HepG2 (cell line): ENCODE measurements around the gene FAM234A. TPM values are rescaled to one million over a fixed set of nuclear protein-coding genes. Genes with fewer than 3 reads are reported as not detected.

Experiments
- ATAC-seq: fragments of 200-7000 bp; cut with Tn5 transposase; 3 replicates; pipeline ENCODE4 v1.9.1; 2020; ENCODE audit warnings: mild to moderate bottlenecking, moderate library complexity
- BruUV-seq: library from RNA; stranded (reverse); fragments of 400-500 nt; replicated peaks from 2 replicates; lab custom pipeline; 2021; lab: Mats Ljungman, UMichigan
- CTCF ChIA-PET: fragments of 300-600 bp; formaldehyde crosslinking; extraction: SDS; loops from one replicate; lab custom pipeline; 2021; ENCODE audit warnings: low total read pairs, inconsistent platforms, low intra/inter-chr PET ratio; lab: Yijun Ruan, JAX
- POLR2A ChIA-PET: fragments of 350-600 bp; sonication (Branson Sonifier 250); formaldehyde crosslinking; loops from one replicate; lab custom pipeline; 2020; ENCODE audit warnings: antibody characterized with exemption, inconsistent platforms; lab: Yijun Ruan, JAX
- DNase-seq: peaks from one replicate; pipeline ENCODE4 v3.0.0-alpha.2; 2015; ENCODE audit warnings: low spot score
- FAIRE-seq: peaks from 3 replicates; lab custom pipeline; 2011; peaks lifted over from hg19 to GRCh38; lab: Jason Lieb, UNC
- H2AFZ ChIP-seq: one replicate; pipeline ENCODE4 v1.6.1; 2011; ENCODE audit warnings: low read length, inconsistent platforms
- H3K27ac ChIP-seq: fragments of 300-600 bp; 3 replicates; pipeline ENCODE4 v1.8.0; 2011; ENCODE audit warnings: mixed run types, mild to moderate bottlenecking, mixed read lengths, low read length, inconsistent platforms; ENCODE audit not compliant: insufficient read depth; ENCODE audit errors: extremely low read length
- H3K27me3 ChIP-seq, 2 experiments: fragments of 200-600 bp in 1 of 2; 2 replicates in 1 of 2; 3 replicates in 1 of 2; pipeline versions ENCODE4 v1.6.0 to v1.8.0; 2011; ENCODE audit warnings: low read length in 2 of 2, mild to moderate bottlenecking in 2 of 2, moderate library complexity in 2 of 2, inconsistent platforms in 1 of 2; ENCODE audit not compliant: insufficient read depth in 2 of 2, control insufficient read depth in 1 of 2
- H3K36me3 ChIP-seq, 2 experiments: fragments of 200-600 bp in 1 of 2; replicated peaks in 1 of 2; 2 replicates in 1 of 2; 3 replicates in 1 of 2; pipeline versions ENCODE4 v1.5.1 to v1.8.0; 2011; ENCODE audit warnings: low read length in 2 of 2, inconsistent platforms in 1 of 2; ENCODE audit not compliant: insufficient read depth in 2 of 2, control insufficient read depth in 1 of 2
- H3K4me1 ChIP-seq: 2 replicates; pipeline ENCODE4 v1.5.1; 2012; ENCODE audit warnings: low read length, inconsistent platforms; ENCODE audit not compliant: insufficient read depth
- H3K4me2 ChIP-seq: 2 replicates; pipeline ENCODE4 v1.6.0; 2011; ENCODE audit warnings: low read depth, low read length, inconsistent platforms
- H3K4me3 ChIP-seq, 3 experiments: fragments of 200-600 bp in 1 of 3; sonication (generic), shearing (Covaris generic) in 1 of 3; replicated peaks in 1 of 3; 2 replicates each; pipeline ENCODE4 v1.5.1; 2011 to 2016; ENCODE audit warnings: low read length in 3 of 3, inconsistent platforms in 2 of 3, low read depth in 2 of 3, mild to moderate bottlenecking in 2 of 3, control low read depth in 1 of 3, mixed read lengths in 1 of 3; ENCODE audit not compliant: insufficient read depth in 1 of 3
- H3K79me2 ChIP-seq: one replicate; pipeline ENCODE4 v1.6.1; 2011; ENCODE audit warnings: low read length, inconsistent platforms; ENCODE audit not compliant: insufficient read depth
- H3K9ac ChIP-seq: 2 replicates; pipeline ENCODE4 v1.6.0; 2011; ENCODE audit warnings: mild to moderate bottlenecking, low read depth, low read length, inconsistent platforms; ENCODE audit not compliant: insufficient read depth
- H3K9me3 ChIP-seq: 2 replicates; pipeline ENCODE4 v1.5.1; 2012; ENCODE audit warnings: mild to moderate bottlenecking, low read length
- H4K20me1 ChIP-seq: 2 replicates; pipeline ENCODE4 v1.6.0; 2011; ENCODE audit warnings: inconsistent platforms, mild to moderate bottlenecking, low read length, moderate library complexity; ENCODE audit not compliant: insufficient read depth
- AGO2 ChIP-seq: fragments of 200-400 bp; formaldehyde crosslinking; optimal IDR thresholded peaks from 2 replicates; pipeline ENCODE3; 2017; ENCODE audit warnings: mild to moderate bottlenecking, low read depth, low read length, moderate library complexity
- ATAD3A ChIP-seq: sonication (generic); formaldehyde crosslinking; IDR thresholded peaks from 2 replicates; pipeline ENCODE4 v1.4.0; 2020; ENCODE audit warnings: missing genetic modification reagents
- HNF4A ChIP-seq: sonication (generic); formaldehyde crosslinking; IDR thresholded peaks from 2 replicates; pipeline ENCODE4 v1.4.0; 2020; ENCODE audit warnings: missing genetic modification reagents
- HNRNPK ChIP-seq: fragments of 200-400 bp; formaldehyde crosslinking; IDR thresholded peaks from 2 replicates; pipeline ENCODE4 v1.6.1; 2018; ENCODE audit warnings: low read length, low read depth, moderate library complexity, mild to moderate bottlenecking; ENCODE audit not compliant: poor library complexity, severe bottlenecking
- JARID2 ChIP-seq: sonication (generic); formaldehyde crosslinking; IDR thresholded peaks from 2 replicates; pipeline ENCODE4 v1.8.1; 2023; ENCODE audit warnings: missing genetic modification reagents, inconsistent platforms; ENCODE audit not compliant: insufficient replicate concordance
- MAZ ChIP-seq, 2 experiments: sonication (generic) in 1 of 2; formaldehyde crosslinking in 1 of 2; IDR thresholded peaks; 2 replicates each; pipeline versions ENCODE4 v1.5.0 to v1.6.1; 2012 to 2020; ENCODE audit warnings: low read depth in 2 of 2, mild to moderate bottlenecking in 2 of 2, borderline replicate concordance in 1 of 2, improper control_type of control experiment in 1 of 2, low read length in 1 of 2, missing genetic modification reagents in 1 of 2, moderate library complexity in 1 of 2
- RFXANK ChIP-seq: IDR thresholded peaks from 2 replicates; pipeline ENCODE4 v1.6.1; 2016
- ZNF577 ChIP-seq: sonication (generic); formaldehyde crosslinking; IDR thresholded peaks from 2 replicates; pipeline ENCODE4 v1.4.0; 2020; ENCODE audit warnings: mild to moderate bottlenecking, low read depth, missing genetic modification reagents, borderline replicate concordance
- ZNF598 ChIP-seq: sonication (generic); formaldehyde crosslinking; IDR thresholded peaks from 2 replicates; pipeline ENCODE4 v1.5.1; 2020; ENCODE audit warnings: mild to moderate bottlenecking, missing genetic modification reagents, borderline replicate concordance
- ZNF790 ChIP-seq: sonication (generic); formaldehyde crosslinking; IDR thresholded peaks from 2 replicates; pipeline ENCODE4 v1.8.0; 2022; ENCODE audit warnings: missing genetic modification reagents, mild to moderate bottlenecking, borderline replicate concordance
- WGBS: methylation state at CpG from one replicate; pipeline ENCODE4 v1.1.6; 2017; ENCODE audit warnings: low lambda C conversion rate; 5-methylcytosine and 5-hydroxymethylcytosine counted together
- in situ Hi-C: cut with HindIII; loops from 2 replicates; pipeline ENCODE4 v1.10.0; 2017; ENCODE audit warnings: low pct_unique_long_range_greater_than_20kb; ENCODE audit not compliant: extremely low pct_ligation_motif_present
- intact Hi-C: fragments of 100-400 bp; cut with micrococcal nuclease; formaldehyde crosslinking; loops from one replicate; pipeline ENCODE4 v1.10.0; 2022; ENCODE audit not compliant: unreplicated experiment
- polyA plus RNA-seq, 8 experiments: library from polyadenylated mRNA; depleted of rRNA in 3 of 8; stranded (reverse) in 7 of 8; unstranded in 1 of 8; fragments of >200 nt; fragmentation: Illumina TruSeq in 4 of 8; extraction: Trizol in 4 of 8; gene quantifications; 2 replicates each; pipeline versions ENCODE4 v1.2.1 to v1.2.3, GENCODE V29; 2011 to 2016; ENCODE audit warnings: low read depth in 4 of 8, missing spikeins in 1 of 8, mixed read lengths in 1 of 8; ENCODE audit not compliant: insufficient read depth in 1 of 8
- total RNA-seq, 5 experiments: library from RNA; depleted of rRNA; stranded (reverse); fragments of >200 nt; fragmentation: Illumina TruSeq; extraction: Trizol; gene quantifications; 2 replicates each; pipeline ENCODE4 v1.2.3, GENCODE V29; 2016; ENCODE audit warnings: low read depth in 1 of 5
- TF ChIP-seq, protein P1 (sequence below): sonication (generic); formaldehyde crosslinking; IDR thresholded peaks from 2 replicates; pipeline ENCODE4 v1.4.0; 2020; ENCODE audit warnings: missing genetic modification reagents
- TF ChIP-seq, protein P2 (sequence below): sonication (generic); formaldehyde crosslinking; IDR thresholded peaks from 2 replicates; pipeline ENCODE4 v1.9.0; 2022; ENCODE audit warnings: low read depth, missing genetic modification reagents
- TF ChIP-seq, protein P3 (sequence below): sonication (generic); formaldehyde crosslinking; IDR thresholded peaks from 2 replicates; pipeline ENCODE4 v1.5.1; 2020; ENCODE audit warnings: missing genetic modification reagents, mild to moderate bottlenecking, borderline replicate concordance
- TF ChIP-seq, protein P4 (sequence below): sonication (generic); formaldehyde crosslinking; IDR thresholded peaks from 2 replicates; pipeline ENCODE4 v1.8.0; 2022; ENCODE audit warnings: mild to moderate bottlenecking, missing genetic modification reagents, borderline replicate concordance

The FAM234A gene
- total and polyA plus RNA-seq, 2 of the 13 experiments (the other 11 are each of a cell fraction or from before 2014, with no cell fraction given) = 29.2 to 34.4 TPM

DNA sequence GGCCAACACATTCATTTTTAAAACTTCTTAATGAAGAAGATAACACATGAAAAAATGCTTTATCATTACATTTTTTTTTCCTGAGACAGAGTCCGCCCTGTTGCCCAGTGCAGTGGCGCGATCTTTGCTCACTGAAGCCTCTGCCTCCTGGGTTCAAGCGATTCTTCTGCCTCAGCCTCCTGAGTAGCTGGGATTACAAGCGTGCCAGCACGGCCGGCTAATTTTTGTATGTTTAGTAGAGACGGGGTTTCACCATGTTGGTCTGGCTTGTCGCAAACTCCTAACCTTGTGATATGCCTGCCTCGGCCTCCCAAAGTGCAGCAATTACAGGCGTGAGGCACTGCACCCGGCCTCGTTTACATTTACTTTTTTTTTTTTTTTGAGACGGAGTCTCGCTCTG, 41.2 kb upstream of the FAM234A start (continued):
- TF ChIP-seq, protein P1, sequence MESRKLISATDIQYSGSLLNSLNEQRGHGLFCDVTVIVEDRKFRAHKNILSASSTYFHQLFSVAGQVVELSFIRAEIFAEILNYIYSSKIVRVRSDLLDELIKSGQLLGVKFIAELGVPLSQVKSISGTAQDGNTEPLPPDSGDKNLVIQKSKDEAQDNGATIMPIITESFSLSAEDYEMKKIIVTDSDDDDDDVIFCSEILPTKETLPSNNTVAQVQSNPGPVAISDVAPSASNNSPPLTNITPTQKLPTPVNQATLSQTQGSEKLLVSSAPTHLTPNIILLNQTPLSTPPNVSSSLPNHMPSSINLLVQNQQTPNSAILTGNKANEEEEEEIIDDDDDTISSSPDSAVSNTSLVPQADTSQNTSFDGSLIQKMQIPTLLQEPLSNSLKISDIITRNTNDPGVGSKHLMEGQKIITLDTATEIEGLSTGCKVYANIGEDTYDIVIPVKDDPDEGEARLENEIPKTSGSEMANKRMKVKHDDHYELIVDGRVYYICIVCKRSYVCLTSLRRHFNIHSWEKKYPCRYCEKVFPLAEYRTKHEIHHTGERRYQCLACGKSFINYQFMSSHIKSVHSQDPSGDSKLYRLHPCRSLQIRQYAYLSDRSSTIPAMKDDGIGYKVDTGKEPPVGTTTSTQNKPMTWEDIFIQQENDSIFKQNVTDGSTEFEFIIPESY (CRISPR knock-in tag) = no peak
- no peak for TF ChIP-seq RFXANK (CRISPR knock-in tag)

DNA sequence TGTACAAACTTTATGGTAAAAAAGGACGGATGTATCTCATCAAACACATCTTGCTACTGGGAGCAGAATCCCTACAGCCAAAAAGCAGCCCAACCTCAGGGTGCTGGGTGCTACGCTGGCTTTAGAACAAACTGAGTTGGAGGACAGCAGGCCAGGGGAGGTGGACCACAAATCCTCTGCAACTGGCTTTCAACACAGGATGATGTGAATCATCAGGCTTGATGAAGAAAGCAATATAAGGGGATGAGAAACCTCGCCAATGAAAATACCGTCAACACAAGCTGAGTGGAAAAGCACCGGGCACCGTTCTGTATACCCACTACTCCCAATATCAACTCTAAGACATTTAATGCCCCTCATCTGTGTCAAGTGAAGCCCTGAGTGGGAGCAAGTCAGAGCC, 40.1 kb upstream of the FAM234A start:
- FAIRE-seq (no peak), DNase-seq (no peak), ATAC-seq (no peak)
- intact Hi-C loops (no loop called here), in situ Hi-C loops (no loop called here)
- H3K4me3 ChIP-seq = no peak overlapping the region
- ChIA-PET POLR2A (no interaction called here), CTCF (no interaction called here)
- no peaks in the 10 kb centered on the region for H3K4me1 ChIP-seq
- 100% methylated on average over 6 of the region's 6 CpGs for WGBS
- no peak overlapping the region for H3K27ac ChIP-seq
- peaks cover 42 to 85% of the 10 kb centered on the region in 2 experiments for H3K36me3 ChIP-seq
- no peak overlapping the region for H3K9ac ChIP-seq
- no peak overlapping the region for H3K4me2 ChIP-seq
- no peaks in the 10 kb centered on the region for H3K9me3 ChIP-seq
- H4K20me1 ChIP-seq = no peaks in the 10 kb centered on the region
- no peaks in the 10 kb centered on the region for H3K27me3 ChIP-seq
- TF ChIP-seq AGO2 (no peak), HNRNPK (no peak), ZNF790 (CRISPR knock-in tag) (no peak), HNF4A (no peak), ATAD3A (CRISPR knock-in tag) (no peak), JARID2 (CRISPR knock-in tag) (no peak), MAZ (IDR thresholded peaks at IDR 0.05; ENCODE audit: borderline replicate concordance, low read depth, low read length) (no peak), MAZ (CRISPR knock-in tag; IDR thresholded peaks at IDR 0.05; ENCODE audit: low read depth) (no peak), ZNF598 (no peak), ZNF577 (CRISPR knock-in tag) (no peak)
- TF ChIP-seq, protein P2, sequence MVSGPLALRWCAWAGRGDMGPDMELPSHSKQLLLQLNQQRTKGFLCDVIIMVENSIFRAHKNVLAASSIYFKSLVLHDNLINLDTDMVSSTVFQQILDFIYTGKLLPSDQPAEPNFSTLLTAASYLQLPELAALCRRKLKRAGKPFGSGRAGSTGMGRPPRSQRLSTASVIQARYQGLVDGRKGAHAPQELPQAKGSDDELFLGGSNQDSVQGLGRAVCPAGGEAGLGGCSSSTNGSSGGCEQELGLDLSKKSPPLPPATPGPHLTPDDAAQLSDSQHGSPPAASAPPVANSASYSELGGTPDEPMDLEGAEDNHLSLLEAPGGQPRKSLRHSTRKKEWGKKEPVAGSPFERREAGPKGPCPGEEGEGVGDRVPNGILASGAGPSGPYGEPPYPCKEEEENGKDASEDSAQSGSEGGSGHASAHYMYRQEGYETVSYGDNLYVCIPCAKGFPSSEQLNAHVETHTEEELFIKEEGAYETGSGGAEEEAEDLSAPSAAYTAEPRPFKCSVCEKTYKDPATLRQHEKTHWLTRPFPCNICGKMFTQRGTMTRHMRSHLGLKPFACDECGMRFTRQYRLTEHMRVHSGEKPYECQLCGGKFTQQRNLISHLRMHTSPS (CRISPR knock-in tag) = no peak
- TF ChIP-seq, protein P3, sequence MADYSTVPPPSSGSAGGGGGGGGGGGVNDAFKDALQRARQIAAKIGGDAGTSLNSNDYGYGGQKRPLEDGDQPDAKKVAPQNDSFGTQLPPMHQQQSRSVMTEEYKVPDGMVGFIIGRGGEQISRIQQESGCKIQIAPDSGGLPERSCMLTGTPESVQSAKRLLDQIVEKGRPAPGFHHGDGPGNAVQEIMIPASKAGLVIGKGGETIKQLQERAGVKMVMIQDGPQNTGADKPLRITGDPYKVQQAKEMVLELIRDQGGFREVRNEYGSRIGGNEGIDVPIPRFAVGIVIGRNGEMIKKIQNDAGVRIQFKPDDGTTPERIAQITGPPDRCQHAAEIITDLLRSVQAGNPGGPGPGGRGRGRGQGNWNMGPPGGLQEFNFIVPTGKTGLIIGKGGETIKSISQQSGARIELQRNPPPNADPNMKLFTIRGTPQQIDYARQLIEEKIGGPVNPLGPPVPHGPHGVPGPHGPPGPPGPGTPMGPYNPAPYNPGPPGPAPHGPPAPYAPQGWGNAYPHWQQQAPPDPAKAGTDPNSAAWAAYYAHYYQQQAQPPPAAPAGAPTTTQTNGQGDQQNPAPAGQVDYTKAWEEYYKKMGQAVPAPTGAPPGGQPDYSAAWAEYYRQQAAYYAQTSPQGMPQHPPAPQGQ = no peak
- TF ChIP-seq, protein P4, sequence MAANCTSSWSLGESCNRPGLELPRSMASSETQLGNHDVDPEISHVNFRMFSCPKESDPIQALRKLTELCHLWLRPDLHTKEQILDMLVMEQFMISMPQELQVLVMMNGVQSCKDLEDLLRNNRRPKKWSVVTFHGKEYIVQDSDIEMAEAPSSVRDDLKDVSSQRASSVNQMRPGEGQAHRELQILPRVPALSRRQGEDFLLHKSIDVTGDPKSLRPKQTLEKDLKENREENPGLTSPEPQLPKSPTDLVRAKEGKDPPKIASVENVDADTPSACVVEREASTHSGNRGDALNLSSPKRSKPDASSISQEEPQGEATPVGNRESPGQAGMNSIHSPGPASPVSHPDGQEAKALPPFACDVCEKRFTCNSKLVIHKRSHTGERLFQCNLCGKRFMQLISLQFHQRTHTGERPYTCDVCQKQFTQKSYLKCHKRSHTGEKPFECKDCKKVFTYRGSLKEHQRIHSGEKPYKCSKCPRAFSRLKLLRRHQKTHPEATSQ = no peak
- TF ChIP-seq, all 625 proteins: peak for 0
- no peaks in the 10 kb centered on the region for H3K79me2 ChIP-seq
- no peak overlapping the region for H2AFZ ChIP-seq
- BruUV-seq = no TSS peak
